ENCODE measurements around the gene FABP7.

GRCh38 chr6:122783401-122783800 is 3.9 kb downstream of the FABP7 start:
- no peak for TF ChIP-seq EZH2 (IDR thresholded peaks at IDR 0.05; ENCODE audit: borderline replicate concordance, low read depth, low read length, poor library complexity, severe bottlenecking)
- TF ChIP-seq, protein P1, sequence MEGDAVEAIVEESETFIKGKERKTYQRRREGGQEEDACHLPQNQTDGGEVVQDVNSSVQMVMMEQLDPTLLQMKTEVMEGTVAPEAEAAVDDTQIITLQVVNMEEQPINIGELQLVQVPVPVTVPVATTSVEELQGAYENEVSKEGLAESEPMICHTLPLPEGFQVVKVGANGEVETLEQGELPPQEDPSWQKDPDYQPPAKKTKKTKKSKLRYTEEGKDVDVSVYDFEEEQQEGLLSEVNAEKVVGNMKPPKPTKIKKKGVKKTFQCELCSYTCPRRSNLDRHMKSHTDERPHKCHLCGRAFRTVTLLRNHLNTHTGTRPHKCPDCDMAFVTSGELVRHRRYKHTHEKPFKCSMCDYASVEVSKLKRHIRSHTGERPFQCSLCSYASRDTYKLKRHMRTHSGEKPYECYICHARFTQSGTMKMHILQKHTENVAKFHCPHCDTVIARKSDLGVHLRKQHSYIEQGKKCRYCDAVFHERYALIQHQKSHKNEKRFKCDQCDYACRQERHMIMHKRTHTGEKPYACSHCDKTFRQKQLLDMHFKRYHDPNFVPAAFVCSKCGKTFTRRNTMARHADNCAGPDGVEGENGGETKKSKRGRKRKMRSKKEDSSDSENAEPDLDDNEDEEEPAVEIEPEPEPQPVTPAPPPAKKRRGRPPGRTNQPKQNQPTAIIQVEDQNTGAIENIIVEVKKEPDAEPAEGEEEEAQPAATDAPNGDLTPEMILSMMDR (conservative IDR thresholded peaks at IDR 0.05; ENCODE audit: low read depth, low read length) = no peak
